Colon (tissue), 2 donors: ENCODE results near the gene PCK2.
"Not testable (repeated sequence)": the region's sequence is repeated elsewhere in the genome, so short reads cannot be mapped to it uniquely, and the experiment has no call there.

ENCODE experiments used
- FAIRE-seq: peaks from 2 replicates; lab custom pipeline; 2012; peaks lifted over from hg19 to GRCh38; lab: Jason Lieb, UNC
- donor health status: control.
- donor health status: control.

PCK2 gene

GRCh38 chr14:24095271-24096068 lies 1.4 kb downstream of the PCK2 start:
- no peak for FAIRE-seq

- FAIRE-seq = no peak
Observed at GRCh38 chr14:24096545-24097181, 2.6 kb downstream of the PCK2 start.

- FAIRE-seq = no peak
Observed at GRCh38 chr14:24098229-24098926, 4.3 kb downstream of the PCK2 start.

- no peak for FAIRE-seq
Observed at GRCh38 chr14:24098927-24099813, 5.1 kb downstream of the PCK2 start.

- FAIRE-seq = no peak
Observed at GRCh38 chr14:24100197-24100981, 6.3 kb downstream of the PCK2 start.

GRCh38 chr14:24100982-24101494 lies 6.9 kb downstream of the PCK2 start:
- no peak for FAIRE-seq

GRCh38 chr14:24102357-24103048 lies 8.4 kb downstream of the PCK2 start:
- no peak for FAIRE-seq

GRCh38 chr14:24103451-24103850 lies 9.3 kb downstream of the PCK2 start:
- FAIRE-seq = no peak

- FAIRE-seq = not testable (repeated sequence)
Observed at GRCh38 chr14:24105609-24106239, 11.6 kb downstream of the PCK2 start.

GRCh38 chr14:24106672-24107271 lies 12.7 kb downstream of the PCK2 start:
- no peak for FAIRE-seq

GRCh38 chr14:24108336-24108874 lies 14.3 kb downstream of the PCK2 start:
- FAIRE-seq = no peak

- FAIRE-seq = no peak
Observed at GRCh38 chr14:24110060-24110459, 15.9 kb downstream of the PCK2 start.

GRCh38 chr14:24110523-24110922 lies 16.4 kb downstream of the PCK2 start:
- FAIRE-seq = no peak

GRCh38 chr14:24113379-24113800 lies 19.3 kb downstream of the PCK2 start:
- FAIRE-seq = no peak

GRCh38 chr14:24113801-24114531 lies 19.9 kb downstream of the PCK2 start:
- no peak for FAIRE-seq

GRCh38 chr14:24114532-24115421 lies 20.7 kb downstream of the PCK2 start, which contains the start of the genes DCAF11 and NRL:
DCAF11 (plus strand) TSS chr14:24114777; CDS start chr14:24115595, 818 bp downstream.
NRL (minus strand) TSS chr14:24114949; CDS start chr14:24082848, 32,101 bp downstream.
- FAIRE-seq = peak; percentile 75
